ENCODE measurements around the gene AMBRA1.

GRCh38 chr11:46499821-46500220, 94.0 kb downstream of the AMBRA1 start:
- TF ChIP-seq CTCF (IDR thresholded peaks at IDR 0.05; ENCODE audit: insufficient read depth, low read length) (no peak), POLR2AphosphoS5 (IDR thresholded peaks at IDR 0.05; ENCODE audit: low read depth) (no peak), REST (IDR thresholded peaks at IDR 0.05; ENCODE audit: insufficient replicate concordance, low read depth) (no peak), GABPA (IDR thresholded peaks at IDR 0.05; ENCODE audit: low read depth) (no peak)
